AG09309 (cell line): ENCODE results near the gene MAK.
"Not testable (repeated sequence)": the region's sequence is repeated elsewhere in the genome, so short reads cannot be mapped to it uniquely, and the experiment has no call there.

Experiments
- DNase-seq: peaks from one replicate; pipeline ENCODE4 v3.0.0-alpha.2; 2010; ENCODE audit warnings: low read depth
- H3K4me3 ChIP-seq: 2 replicates; pipeline ENCODE4 v1.5.1; 2011; ENCODE audit warnings: mild to moderate bottlenecking, low read depth, low read length, moderate library complexity; ENCODE audit not compliant: control insufficient read depth
- TF ChIP-seq, protein P1 (sequence below): IDR thresholded peaks from 2 replicates; pipeline ENCODE4 v1.5.1; 2011; ENCODE audit warnings: mild to moderate bottlenecking, low read depth, low read length, inconsistent platforms; ENCODE audit not compliant: insufficient read depth, control insufficient read depth; ENCODE audit errors: missing control alignments

MAK gene

DNA sequence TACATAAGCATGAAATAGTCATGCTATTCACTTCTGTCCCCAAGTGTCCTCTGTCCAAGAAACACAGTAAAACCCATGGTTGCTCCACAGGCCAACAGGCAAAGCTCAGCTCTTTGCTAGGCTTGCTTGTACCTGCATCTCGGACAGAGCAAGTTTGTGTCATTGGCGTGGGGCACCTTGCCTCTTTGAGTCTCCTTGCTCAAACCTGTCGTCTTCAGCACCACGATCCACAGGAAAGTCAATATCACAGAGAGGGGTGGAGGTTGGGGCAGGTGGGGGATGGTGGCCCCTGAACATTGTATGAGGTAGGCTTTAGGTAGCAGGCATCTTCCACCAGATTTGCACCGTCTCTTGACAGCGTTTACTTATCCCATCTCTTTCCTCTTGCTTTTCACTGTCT, 94.8 kb downstream of the MAK start:
- TF ChIP-seq, protein P1, sequence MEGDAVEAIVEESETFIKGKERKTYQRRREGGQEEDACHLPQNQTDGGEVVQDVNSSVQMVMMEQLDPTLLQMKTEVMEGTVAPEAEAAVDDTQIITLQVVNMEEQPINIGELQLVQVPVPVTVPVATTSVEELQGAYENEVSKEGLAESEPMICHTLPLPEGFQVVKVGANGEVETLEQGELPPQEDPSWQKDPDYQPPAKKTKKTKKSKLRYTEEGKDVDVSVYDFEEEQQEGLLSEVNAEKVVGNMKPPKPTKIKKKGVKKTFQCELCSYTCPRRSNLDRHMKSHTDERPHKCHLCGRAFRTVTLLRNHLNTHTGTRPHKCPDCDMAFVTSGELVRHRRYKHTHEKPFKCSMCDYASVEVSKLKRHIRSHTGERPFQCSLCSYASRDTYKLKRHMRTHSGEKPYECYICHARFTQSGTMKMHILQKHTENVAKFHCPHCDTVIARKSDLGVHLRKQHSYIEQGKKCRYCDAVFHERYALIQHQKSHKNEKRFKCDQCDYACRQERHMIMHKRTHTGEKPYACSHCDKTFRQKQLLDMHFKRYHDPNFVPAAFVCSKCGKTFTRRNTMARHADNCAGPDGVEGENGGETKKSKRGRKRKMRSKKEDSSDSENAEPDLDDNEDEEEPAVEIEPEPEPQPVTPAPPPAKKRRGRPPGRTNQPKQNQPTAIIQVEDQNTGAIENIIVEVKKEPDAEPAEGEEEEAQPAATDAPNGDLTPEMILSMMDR: no peak
- no peak for DNase-seq

DNA sequence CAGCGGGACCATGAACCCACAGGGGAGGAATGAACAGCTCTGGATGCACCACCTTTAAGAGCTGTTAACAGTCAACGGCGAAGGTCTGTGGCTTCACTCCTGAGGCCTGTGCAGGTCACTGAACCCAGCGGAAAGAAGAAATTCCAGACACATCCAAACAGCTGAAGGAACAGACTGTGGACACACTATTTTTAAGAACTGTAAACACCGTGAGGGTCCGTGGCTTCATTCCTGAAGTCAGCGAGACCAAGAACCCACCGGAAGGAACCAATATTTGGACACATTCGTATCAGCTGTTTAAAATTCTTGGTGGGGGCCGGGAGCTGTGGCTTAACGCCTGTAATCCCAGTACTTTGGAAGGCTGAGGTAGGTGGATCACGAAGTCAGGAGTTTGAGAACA, 96.1 kb downstream of the MAK start:
- TF ChIP-seq, protein P1: no peak

More for the DNA sequence above, 94.8 kb downstream of the MAK start:
- H3K4me3 ChIP-seq: no peak overlapping the region

DNA sequence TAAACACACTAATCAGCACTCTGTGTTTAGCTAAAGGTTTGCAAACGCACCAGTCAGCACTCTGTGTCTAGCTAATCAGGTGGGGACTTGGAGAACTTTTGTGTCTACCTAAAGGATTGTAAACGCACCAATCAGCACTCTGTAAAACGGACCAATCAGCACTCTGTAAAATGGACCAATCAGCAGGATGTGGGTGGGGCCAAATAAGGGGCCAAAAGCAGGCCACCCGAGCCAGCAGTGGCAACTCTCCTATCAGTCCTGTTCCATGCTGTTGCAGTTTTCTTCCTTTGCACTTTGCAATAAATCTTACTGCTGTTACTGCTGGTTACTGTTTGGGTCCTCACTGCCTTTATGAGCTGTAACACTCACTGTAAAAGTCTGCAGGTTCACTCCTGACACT, 96.7 kb downstream of the MAK start:
- H3K4me3 ChIP-seq, DNase-seq: not testable (repeated sequence)

More for the DNA sequence above, 96.1 kb downstream of the MAK start:
- H3K4me3 ChIP-seq: no peak overlapping the region
- DNase-seq: no peak

DNA sequence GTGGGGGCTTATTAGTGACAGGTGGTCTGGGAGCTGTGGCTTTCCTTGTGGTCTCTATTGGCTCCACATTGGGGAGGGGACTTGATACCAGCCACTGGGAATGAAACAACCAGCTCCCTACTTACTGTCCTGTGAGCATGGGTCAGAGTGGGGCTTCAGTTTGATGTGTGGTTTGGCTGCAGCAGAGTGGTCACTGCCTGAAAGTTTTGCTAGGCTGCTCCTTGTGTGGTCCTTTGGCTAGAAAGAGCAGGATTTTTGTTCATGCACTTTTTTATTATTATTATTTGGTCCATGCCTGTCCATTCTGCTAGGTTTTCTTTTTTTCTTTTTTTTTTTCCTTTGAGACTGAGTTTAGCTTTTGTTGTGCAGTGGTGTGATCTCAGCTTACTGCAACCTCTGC, 98.3 kb downstream of the MAK start:
- TF ChIP-seq, protein P1: no peak
- H3K4me3 ChIP-seq: no peak overlapping the region

DNA sequence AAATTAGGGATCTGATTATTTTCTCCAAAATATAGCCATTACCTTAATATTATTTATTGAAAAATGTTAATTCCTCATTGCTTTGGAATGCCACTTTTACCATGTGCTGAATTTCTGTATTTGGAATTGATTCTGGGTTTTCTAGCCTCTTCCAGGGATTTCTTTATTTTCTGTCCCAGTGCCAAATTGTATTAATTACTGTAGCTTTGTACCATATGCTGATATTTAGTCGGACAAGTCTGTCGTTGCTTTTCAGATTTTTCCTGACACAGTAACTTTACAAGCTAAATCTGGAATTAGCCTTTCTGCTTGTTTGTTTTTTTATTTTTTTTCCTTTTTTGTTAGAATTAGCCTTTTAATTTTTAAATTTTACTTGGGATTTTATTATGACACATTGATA, 101.6 kb downstream of the MAK start:
- no peak overlapping the region for H3K4me3 ChIP-seq
- TF ChIP-seq, protein P1: no peak
- no peak for DNase-seq

More for the DNA sequence above, 98.3 kb downstream of the MAK start:
- no peak for DNase-seq

DNA sequence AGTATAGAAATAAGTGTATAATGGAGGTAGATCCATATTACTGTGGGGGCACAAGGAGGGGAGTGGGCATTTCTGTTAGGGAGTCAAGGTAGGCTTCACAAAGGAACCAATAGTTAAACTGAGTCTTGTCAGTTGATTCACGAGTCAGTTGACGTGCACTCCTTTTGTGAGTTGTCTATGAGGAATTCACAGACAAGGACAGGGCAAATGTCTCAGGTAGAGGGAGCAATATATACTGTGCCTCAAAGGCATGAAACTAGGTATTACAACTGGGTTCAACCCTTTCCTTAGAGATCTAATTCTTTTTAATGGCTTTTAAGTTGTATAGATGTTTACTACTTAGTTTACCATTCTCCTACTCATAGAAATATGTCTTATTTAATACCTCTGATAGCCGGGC, 104.5 kb downstream of the MAK start:
- no peak overlapping the region for H3K4me3 ChIP-seq
- TF ChIP-seq, protein P1: no peak
- no peak for DNase-seq

DNA sequence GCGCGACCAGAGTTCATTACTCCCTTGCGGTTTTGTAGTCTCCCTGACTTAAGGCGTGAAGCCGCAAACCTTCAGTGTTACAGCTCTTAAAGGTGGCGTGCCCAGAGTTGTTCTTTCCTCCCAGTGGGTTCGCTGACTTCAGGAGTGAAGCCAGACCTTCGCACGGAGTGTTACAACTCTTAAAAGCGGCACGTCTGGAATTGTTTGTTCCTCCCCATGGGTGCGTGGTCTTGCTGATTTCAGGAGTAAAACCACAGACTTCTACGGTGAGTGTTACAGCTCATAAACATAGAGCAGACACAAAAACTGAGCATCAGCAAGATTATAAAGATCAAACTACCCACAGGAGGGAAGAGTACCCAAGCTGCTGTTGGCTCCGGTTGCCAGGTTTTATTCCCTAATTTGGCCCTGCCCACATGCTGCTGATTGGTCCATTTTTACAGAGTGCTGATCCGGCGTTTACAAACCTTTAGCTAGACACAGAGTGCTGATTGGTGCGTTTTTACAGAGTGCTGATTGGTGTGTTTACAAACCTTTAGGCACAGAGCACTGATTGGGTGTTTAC, 105.1 kb downstream of the MAK start:
- TF ChIP-seq, protein P1: no peak
- DNase-seq: peak; percentile 68
- H3K4me3 ChIP-seq: no peak overlapping the region
